Inferior parietal cortex (tissue), 1 donor: ENCODE results near the gene ANKRD26.
A peak's percentile ranks its signal among the peaks of the same experiment; 100 is the strongest.
"Not testable (repeated sequence)": the region's sequence is repeated elsewhere in the genome, so short reads cannot be mapped to it uniquely, and the experiment has no call there.

Source experiments
- DNase-seq: peaks from one replicate; pipeline ENCODE4 v3.0.0-alpha.2; 2016; ENCODE audit errors: extremely low spot score

ANKRD26 gene

GRCh38 chr10:27099916-27100812 lies at the start of gene ANKRD26:
TSS of gene ANKRD26 (minus strand) at chr10:27100494. CDS start at chr10:27100326, 168 bp downstream.
- DNase-seq = peak; percentile 99

GRCh38 chr10:27147701-27148100 lies 47.4 kb upstream of the ANKRD26 start:
- no peak for DNase-seq

- no peak for DNase-seq
These were observed 45.6 kb upstream of the ANKRD26 start for GRCh38 chr10:27145937-27146336.

- no peak for DNase-seq
These were observed 43.4 kb upstream of the ANKRD26 start for GRCh38 chr10:27143686-27144085.

- DNase-seq = no peak
These were observed 38.0 kb upstream of the ANKRD26 start for GRCh38 chr10:27138277-27138676.

- no peak for DNase-seq
These were observed 34.1 kb upstream of the ANKRD26 start for GRCh38 chr10:27134371-27134770.

GRCh38 chr10:27108165-27108564 lies 7.9 kb upstream of the ANKRD26 start:
- DNase-seq = no peak

GRCh38 chr10:27104919-27105318 lies 4.6 kb upstream of the ANKRD26 start:
- no peak for DNase-seq

- DNase-seq = no peak
These were observed 586 bp upstream of the ANKRD26 start for GRCh38 chr10:27100813-27101347.

- DNase-seq = no peak
These were observed 846 bp downstream of the ANKRD26 start for GRCh38 chr10:27099448-27099847.

GRCh38 chr10:27088119-27089044 lies 11.9 kb downstream of the ANKRD26 start:
- no peak for DNase-seq

- no peak for DNase-seq
These were observed 27.7 kb downstream of the ANKRD26 start for GRCh38 chr10:27072436-27073114.

GRCh38 chr10:27068217-27068891 lies 31.9 kb downstream of the ANKRD26 start:
- DNase-seq = no peak

- DNase-seq = no peak
These were observed 35.2 kb downstream of the ANKRD26 start for GRCh38 chr10:27065084-27065483.

- DNase-seq = no peak
These were observed 47.6 kb downstream of the ANKRD26 start for GRCh38 chr10:27052656-27053055.

GRCh38 chr10:27045247-27045646 lies 55.0 kb downstream of the ANKRD26 start:
- DNase-seq = not testable (repeated sequence)

GRCh38 chr10:27041196-27041595 lies 59.1 kb downstream of the ANKRD26 start:
- no peak for DNase-seq

- no peak for DNase-seq
These were observed 62.1 kb downstream of the ANKRD26 start for GRCh38 chr10:27038168-27038567.

GRCh38 chr10:27035163-27035562 lies 65.1 kb downstream of the ANKRD26 start:
- no peak for DNase-seq

GRCh38 chr10:27030060-27030459 lies 70.2 kb downstream of the ANKRD26 start:
- DNase-seq = no peak

- no peak for DNase-seq
These were observed 78.2 kb downstream of the ANKRD26 start for GRCh38 chr10:27022048-27022447.
